SW 1271 (cell line): ENCODE results near the gene WDR44.
"Not testable (repeated sequence)": the region's sequence is repeated elsewhere in the genome, so short reads cannot be mapped to it uniquely, and the experiment has no call there.

Source experiments
- DNase-seq, 2 experiments: peaks; one replicate each; lab custom pipeline; 2025; lab: John Stamatoyannopoulos, UW

WDR44 gene

GRCh38 chrX:118480172-118480571 lies 134.3 kb downstream of the WDR44 start:
- no peak for DNase-seq

DNA sequence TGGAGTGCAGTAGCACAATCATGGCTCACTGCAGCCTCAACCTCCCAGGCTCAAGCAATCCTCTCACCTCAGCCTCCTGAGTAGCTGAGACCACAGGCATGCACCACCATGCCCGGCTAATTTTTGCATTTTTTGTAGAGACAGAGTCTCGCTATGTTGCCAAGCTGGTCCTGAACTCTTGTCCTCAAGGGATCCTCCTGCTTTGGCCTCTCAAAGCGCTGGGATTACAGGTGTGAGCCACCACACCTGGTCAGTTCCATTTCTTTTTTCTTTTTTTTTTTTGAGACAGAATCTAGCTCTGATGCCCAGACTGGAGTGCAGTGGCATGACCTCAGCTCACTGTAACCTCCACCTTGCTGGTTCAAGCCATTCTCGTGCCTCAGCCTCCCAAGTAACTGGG lies 136.5 kb downstream of the WDR44 start:
- not testable (repeated sequence) for DNase-seq

DNA sequence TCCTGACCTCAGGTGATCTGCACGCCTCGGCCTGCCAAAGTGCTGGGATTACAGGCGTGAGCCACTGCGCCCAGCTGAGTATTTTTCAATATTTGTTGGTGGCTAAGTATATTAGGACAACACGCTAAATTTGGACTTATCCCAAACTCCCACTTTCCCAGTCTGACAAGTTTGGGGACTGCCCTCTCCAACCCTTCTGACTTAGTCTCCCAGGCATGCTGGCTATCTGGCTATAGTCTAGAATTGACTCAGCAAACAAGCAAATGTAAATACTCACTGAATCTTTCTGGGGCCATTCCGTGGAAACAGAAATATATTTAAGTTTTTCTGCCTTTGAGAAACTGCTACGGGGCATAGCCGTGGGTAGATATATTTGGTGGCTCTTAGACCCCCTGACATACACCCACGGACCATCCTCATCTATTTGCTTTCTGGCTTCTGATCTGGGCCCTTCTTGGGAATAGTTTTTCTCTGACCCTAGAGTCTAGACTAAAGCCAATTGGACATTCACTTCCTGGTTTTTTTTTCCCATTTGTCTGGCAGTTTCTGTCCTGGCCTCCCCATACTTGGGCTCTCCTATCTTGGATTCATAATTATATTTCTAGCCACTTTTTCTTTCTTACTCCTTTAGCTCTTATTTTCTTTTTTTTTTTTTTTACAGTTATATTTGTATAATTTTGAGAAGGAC lies 138.5 kb downstream of the WDR44 start:
- DNase-seq = no peak

DNA sequence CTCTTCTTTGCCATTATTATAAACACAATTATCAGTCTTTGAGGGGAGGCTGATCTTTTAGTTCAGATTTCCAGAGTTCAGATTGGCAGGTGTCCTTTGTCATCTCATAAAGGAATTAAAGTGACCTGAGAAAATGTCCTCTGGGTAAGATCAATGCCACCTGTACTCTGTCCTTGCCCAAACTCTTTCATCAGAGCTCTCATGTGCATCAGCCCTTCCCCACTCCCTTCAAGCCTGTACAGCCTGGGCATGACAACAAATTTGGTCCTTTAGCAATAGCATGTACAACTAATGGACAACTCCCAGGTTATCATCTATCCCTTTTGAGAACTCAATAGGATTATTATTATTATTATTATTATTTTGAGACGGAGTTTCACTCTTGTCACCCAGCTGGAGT lies 140.8 kb downstream of the WDR44 start:
- not testable (repeated sequence) for DNase-seq

GRCh38 chrX:118493016-118493415 lies 147.1 kb downstream of the WDR44 start:
- no peak for DNase-seq

GRCh38 chrX:118493653-118494297 lies 147.9 kb downstream of the WDR44 start:
- no peak for DNase-seq

DNA sequence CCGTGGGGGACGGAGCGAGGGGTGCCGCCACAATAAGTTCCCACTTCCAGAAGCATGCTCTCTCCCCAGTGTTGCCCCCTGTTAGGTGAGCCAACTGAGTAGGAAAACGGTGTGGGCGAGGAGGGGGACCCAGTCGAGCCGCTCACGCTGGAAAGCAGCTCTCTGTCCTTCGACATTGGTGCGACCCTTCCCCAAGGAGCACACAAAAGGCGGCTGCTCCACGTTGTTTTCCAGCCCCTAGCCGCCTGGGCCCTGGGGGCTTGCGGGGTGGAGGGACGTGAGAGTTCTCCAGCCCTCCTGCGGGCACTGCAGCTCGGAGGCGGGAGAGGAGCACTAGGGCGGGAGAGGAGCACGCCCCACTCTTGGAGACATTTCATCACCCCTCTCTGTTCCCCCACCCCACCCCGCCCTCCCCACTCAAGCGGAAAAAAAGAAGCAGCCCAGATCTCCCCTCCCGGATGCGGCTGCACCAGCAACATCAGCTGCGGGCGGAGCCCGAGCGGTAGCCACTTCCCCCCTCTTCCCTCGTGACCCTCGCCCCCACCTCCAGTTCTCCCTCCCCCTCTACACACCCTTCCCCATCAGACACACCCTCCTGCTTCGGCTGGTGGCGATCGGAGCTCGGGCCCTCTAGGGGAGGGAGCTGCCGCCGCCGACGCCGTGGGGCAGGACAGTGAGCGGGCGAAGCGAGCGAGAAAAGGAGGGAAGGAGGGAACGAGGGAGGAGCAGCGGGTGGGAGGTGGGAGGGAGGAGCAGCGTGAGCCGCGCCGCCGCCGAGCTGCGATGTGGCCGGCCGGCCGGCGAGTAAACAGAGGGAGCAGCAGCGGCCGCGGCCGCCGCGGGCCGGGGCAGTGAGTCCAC lies 149.4 kb downstream of the WDR44 start, which contains the start of gene DOCK11:
TSS of gene DOCK11 (plus strand) at position 755 of the 861 bp plus-strand sequence. CDS start 157 bp downstream, outside the sequence.
- peak; percentile 29 to 38 for DNase-seq

- no peak for DNase-seq
Measured at GRCh38 chrX:118495958-118496762, 150.3 kb downstream of the WDR44 start.

- DNase-seq = no peak
Measured at GRCh38 chrX:118496763-118497079, 150.8 kb downstream of the WDR44 start.

DNA sequence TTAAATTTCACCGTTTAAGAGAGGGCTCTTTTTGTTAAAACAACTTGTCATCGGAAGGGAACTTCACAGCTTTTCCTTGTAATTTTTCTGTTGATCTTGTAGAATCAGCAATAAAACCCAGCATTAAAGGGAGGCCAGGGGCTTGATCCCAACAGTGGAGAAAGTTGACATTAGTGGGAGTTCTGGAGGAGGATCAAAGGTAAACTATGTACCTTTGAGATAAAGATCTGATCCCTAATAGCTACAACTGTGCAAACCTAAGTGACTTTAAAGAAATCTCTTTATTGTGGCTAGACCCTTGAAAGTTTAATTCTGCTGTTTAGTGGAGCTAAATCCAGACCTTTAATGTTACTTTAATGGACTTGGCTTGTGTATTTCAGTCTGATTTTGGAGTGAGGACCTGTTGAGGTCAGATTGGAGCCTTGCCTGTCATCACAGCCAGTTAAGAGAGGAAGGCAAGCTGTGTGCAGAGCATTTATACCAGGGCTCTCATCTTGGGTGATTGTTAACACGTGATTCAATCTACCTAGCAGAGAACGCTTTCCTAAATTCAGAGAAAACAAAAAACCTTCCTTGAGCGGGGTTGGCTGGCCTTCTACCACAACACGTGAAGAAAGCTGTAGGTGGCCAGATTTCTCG lies 151.4 kb downstream of the WDR44 start:
- DNase-seq = no peak

DNA sequence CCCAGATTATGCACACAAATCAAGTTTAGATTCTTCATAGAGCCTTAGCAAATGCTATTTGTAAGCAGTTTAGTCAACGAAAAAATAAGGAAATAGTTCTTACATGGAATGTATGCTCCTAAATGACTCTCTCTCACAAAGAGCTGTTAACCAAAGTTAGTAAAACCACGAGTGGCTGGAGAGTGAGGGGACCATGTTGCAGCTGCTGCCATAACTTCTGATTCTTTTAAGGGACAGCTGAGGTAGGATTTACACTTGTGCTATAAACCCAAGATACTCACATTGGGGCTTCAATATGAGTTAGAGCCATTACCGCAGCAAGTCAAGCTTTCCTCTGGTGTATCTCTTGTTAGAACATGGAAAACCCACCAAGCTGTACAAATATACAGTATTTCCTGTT lies 152.4 kb downstream of the WDR44 start:
- no peak for DNase-seq

DNA sequence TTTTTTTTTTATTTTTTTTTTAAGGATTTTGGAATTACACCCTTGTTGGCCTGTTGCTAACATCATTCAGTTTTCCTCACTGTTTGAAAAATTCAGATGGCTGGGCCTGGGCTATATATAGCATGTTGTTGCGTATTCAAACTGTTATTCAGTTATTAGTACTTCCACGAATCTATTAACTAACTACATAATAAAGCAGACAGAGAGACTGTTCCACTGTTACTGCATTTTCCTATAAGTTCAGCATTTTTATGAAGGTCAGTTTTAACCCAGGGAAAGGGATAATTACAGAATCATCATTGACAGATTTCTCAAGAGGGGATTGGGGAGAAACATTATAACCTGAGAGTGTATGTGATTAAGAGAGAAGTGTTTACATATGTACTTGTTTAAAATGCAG lies 152.8 kb downstream of the WDR44 start:
- DNase-seq = no peak

DNA sequence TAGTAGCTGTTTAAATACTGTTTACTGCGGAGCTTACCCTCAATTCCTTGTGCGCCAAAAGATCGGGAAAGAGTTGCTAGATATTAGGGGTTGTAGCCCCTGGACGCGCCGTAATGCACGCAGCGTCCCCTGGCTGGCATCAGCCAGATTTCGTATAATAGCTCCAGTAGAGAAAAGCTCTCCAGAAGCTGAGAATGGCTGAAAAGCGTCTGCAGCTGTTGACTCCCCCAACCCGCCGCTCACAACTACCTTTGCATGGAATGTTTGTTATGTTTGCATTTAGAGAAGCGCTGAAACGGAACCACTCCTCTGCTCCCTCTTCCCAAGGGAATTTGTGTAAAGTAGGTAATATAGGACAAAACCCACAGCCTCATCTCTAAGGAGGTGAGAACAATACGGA lies 153.4 kb downstream of the WDR44 start:
- no peak for DNase-seq
